ENCODE measurements around the gene TTC21A.

DNA sequence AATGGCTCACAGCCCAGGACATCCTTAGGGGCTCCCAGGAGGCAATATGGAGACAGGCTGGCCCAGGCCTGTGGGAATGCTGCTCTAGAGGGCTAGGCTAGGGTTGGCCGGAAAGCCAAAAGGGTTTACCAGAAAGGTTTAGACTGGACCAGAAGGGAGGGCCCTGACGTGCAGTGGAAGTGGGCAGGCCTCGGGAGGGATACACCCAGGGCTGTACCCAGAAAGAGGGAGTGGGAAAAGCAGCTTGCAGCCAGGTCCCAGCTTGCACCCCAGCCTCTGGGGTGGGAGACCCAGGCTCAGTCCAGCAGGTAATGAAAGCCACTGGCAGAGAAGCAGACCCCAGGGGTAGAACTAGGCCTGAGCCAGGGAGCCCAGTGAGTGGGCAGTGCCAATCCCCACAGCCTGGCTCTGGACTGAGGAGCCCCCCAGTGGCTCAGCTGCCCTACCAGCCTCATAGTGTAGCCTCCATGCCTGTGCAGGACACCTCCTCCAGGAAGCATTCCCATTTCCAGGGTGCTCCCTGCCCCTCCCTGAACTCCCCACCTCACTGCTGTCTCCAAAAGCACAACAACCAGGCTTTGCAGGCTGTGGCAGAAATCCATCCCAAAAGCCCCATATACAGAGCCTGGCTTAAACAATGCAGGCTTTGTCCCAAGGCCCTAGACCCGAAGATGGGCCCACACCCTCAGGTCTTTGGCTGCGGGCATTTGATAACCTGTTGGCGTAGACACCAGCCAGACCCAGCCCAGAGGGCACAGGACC is 3.5 kb upstream of the TTC21A start:
- no peak for TF ChIP-seq CSRNP3 (CRISPR knock-in tag; IDR thresholded peaks at IDR 0.05)
- TF ChIP-seq ZNF565 (CRISPR knock-in tag; conservative IDR thresholded peaks at IDR 0.05; ENCODE audit: low read depth): no peak
- no peak for TF ChIP-seq ZNF8 (CRISPR knock-in tag; IDR thresholded peaks at IDR 0.05)
- no peak for TF ChIP-seq ZFP3 (CRISPR knock-in tag; IDR thresholded peaks at IDR 0.05)
- TF ChIP-seq ZC3H10 (CRISPR knock-in tag; IDR thresholded peaks at IDR 0.05): no peak
- TF ChIP-seq TOX (CRISPR knock-in tag; IDR thresholded peaks at IDR 0.05; ENCODE audit: borderline replicate concordance): no peak
- TF ChIP-seq BACH2 (CRISPR knock-in tag; IDR thresholded peaks at IDR 0.05; ENCODE audit: borderline replicate concordance): no peak
- TF ChIP-seq RARB (CRISPR knock-in tag; IDR thresholded peaks at IDR 0.05): no peak
- TF ChIP-seq CSDC2 (CRISPR knock-in tag; IDR thresholded peaks at IDR 0.05): no peak

All from SK-N-SH treated with all-trans-retinoic acid at 6 μM for 48 hours (cell line).